GM12878 (cell line): ENCODE data around the gene LNX2.

ENCODE experiments used
- POLR2AphosphoS5 ChIP-seq: IDR thresholded peaks from 2 replicates; pipeline ENCODE4 v1.6.1; 2011; ENCODE audit warnings: mild to moderate bottlenecking, low read length, inconsistent platforms
- RAD21 ChIP-seq: IDR thresholded peaks from 2 replicates; pipeline ENCODE4 v1.6.1; 2011; ENCODE audit warnings: mild to moderate bottlenecking, low read depth, low read length, moderate library complexity; ENCODE audit not compliant: insufficient read depth
- TF ChIP-seq, protein P1 (sequence below), 3 experiments: IDR thresholded peaks in 2 of 3; conservative IDR thresholded peaks in 1 of 3; 2 replicates each; pipeline ENCODE4 v1.5.1; 2011; ENCODE audit warnings: low read depth in 3 of 3, low read length in 3 of 3, mild to moderate bottlenecking in 3 of 3, control low read depth in 2 of 3, moderate library complexity in 2 of 3, inconsistent platforms in 1 of 3, mixed read lengths in 1 of 3; ENCODE audit not compliant: control insufficient read depth in 2 of 3, insufficient read depth in 1 of 3; ENCODE audit errors: extremely low read depth in 1 of 3
- TF ChIP-seq, protein P2 (sequence below): IDR thresholded peaks from 2 replicates; pipeline ENCODE4 v1.6.1; 2012; ENCODE audit warnings: mild to moderate bottlenecking, low read depth, low read length

DNA sequence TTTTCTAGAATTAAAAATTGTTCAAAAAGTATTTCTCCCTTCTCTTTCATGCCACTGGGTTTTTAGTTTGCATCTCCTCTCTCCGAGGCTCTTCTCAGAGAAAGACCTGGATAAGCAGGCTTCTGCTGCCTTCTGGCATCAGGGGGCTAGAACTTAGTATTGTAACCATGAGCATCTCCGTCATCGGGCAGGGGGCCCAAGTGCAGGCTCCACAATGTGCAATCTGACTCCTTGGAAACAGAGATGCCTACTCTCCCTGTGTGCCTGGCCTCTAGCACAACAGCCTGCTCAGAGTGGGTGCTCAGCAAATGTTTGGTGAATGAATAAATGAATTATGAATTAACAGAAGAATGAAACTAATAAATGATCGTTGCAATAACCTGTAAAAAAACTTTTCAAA, 124.3 kb downstream of the LNX2 start:
- TF ChIP-seq, protein P1, sequence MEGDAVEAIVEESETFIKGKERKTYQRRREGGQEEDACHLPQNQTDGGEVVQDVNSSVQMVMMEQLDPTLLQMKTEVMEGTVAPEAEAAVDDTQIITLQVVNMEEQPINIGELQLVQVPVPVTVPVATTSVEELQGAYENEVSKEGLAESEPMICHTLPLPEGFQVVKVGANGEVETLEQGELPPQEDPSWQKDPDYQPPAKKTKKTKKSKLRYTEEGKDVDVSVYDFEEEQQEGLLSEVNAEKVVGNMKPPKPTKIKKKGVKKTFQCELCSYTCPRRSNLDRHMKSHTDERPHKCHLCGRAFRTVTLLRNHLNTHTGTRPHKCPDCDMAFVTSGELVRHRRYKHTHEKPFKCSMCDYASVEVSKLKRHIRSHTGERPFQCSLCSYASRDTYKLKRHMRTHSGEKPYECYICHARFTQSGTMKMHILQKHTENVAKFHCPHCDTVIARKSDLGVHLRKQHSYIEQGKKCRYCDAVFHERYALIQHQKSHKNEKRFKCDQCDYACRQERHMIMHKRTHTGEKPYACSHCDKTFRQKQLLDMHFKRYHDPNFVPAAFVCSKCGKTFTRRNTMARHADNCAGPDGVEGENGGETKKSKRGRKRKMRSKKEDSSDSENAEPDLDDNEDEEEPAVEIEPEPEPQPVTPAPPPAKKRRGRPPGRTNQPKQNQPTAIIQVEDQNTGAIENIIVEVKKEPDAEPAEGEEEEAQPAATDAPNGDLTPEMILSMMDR (IDR thresholded peaks at IDR 0.05 in 2 of 3, conservative IDR thresholded peaks at IDR 0.05 in 1 of 3; ENCODE audit: control insufficient read depth in 2 of 3, extremely low read depth in 1 of 3, insufficient read depth in 1 of 3, low read depth in 3 of 3, low read length in 3 of 3): no peak
- TF ChIP-seq RAD21 (no peak), POLR2AphosphoS5 (no peak)
- TF ChIP-seq, protein P2, sequence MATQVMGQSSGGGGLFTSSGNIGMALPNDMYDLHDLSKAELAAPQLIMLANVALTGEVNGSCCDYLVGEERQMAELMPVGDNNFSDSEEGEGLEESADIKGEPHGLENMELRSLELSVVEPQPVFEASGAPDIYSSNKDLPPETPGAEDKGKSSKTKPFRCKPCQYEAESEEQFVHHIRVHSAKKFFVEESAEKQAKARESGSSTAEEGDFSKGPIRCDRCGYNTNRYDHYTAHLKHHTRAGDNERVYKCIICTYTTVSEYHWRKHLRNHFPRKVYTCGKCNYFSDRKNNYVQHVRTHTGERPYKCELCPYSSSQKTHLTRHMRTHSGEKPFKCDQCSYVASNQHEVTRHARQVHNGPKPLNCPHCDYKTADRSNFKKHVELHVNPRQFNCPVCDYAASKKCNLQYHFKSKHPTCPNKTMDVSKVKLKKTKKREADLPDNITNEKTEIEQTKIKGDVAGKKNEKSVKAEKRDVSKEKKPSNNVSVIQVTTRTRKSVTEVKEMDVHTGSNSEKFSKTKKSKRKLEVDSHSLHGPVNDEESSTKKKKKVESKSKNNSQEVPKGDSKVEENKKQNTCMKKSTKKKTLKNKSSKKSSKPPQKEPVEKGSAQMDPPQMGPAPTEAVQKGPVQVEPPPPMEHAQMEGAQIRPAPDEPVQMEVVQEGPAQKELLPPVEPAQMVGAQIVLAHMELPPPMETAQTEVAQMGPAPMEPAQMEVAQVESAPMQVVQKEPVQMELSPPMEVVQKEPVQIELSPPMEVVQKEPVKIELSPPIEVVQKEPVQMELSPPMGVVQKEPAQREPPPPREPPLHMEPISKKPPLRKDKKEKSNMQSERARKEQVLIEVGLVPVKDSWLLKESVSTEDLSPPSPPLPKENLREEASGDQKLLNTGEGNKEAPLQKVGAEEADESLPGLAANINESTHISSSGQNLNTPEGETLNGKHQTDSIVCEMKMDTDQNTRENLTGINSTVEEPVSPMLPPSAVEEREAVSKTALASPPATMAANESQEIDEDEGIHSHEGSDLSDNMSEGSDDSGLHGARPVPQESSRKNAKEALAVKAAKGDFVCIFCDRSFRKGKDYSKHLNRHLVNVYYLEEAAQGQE: no peak
